GM10248 (cell line): ENCODE results near the gene SLC39A5.

ENCODE experiments used
- CTCF ChIA-PET: fragments of 300-600 bp; sonication (Branson Sonifier 250); formaldehyde crosslinking; extraction: SDS; loops from one replicate; lab custom pipeline; 2021; ENCODE audit warnings: antibody characterized with exemption; lab: Yijun Ruan, JAX
- POLR2A ChIA-PET: fragments of 350-650 bp; sonication (Branson Sonifier 250); formaldehyde crosslinking; extraction: SDS; loops from one replicate; lab custom pipeline; 2020; ENCODE audit warnings: antibody characterized with exemption; lab: Yijun Ruan, JAX
- DNase-seq: peaks from one replicate; pipeline ENCODE4 v3.0.0; 2012; ENCODE audit errors: extremely low spot score
- CTCF ChIP-seq: IDR thresholded peaks from 2 replicates; pipeline ENCODE4 v1.5.1; 2012; ENCODE audit warnings: mild to moderate bottlenecking, low read depth; ENCODE audit errors: extremely low read depth, missing control alignments, control extremely low read depth

The SLC39A5 gene

GRCh38 chr12:56229916-56230431 lies at the start of gene SLC39A5:
TSS of gene SLC39A5 (plus strand) at chr12:56230051. CDS start at chr12:56231275, 1,224 bp downstream.
- no peak for DNase-seq
- TF ChIP-seq CTCF, result no peak
- CTCF ChIA-PET, result interaction anchor here (1.3 kb wide), 1 partner anchor 28 kb away, joined by 3 read pairs; the partner anchor contains the start of gene ANKRD52
- POLR2A ChIA-PET, result interaction anchor here (0.6 to 1.2 kb wide), 2 partner anchors 8 to 16 kb away, joined by 3 read pairs; partner anchors contain the start of gene RNF41

DNA sequence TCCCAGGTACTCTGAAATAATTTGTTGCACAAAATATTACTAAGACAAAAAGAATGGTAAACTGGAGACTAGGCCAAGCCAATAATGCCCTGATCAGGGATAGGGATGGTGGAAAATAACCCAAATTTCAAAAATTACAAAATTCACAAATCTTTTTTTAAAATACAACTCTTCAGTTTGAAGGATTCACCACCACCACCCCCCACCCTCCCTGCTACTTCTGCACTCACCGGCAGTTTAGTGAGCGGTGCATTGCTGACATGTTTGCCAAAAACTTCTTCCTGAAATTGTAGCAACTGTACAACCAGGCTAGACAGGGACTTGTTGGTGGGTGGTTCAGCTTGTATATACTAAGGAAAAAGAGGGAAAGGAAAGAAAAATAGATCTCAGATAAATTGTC lies 42.9 kb upstream of the SLC39A5 start:
- ChIA-PET CTCF (interaction anchor here (0.8 to 9.6 kb wide), 8 partner anchors 10 to 63 kb away, joined by 3 to 243 read pairs (median 49); partner anchors contain the start of genes ESYT1, MYL6, RNF41 and ZC3H10), POLR2A (interaction anchor here (0.6 to 3.0 kb wide), 3 partner anchors 24 to 287 kb away, joined by 3 to 9 read pairs (median 4); no protein-coding TSS in a partner anchor)
- no peak for DNase-seq
- TF ChIP-seq CTCF, result no peak

- ChIA-PET POLR2A (interaction anchor here (1.1 to 3.0 kb wide), 6 partner anchors 25 to 283 kb away, joined by 3 to 16 read pairs (median 6); partner anchors contain the start of genes RAB5B and ZC3H10), CTCF (interaction anchor here (0.8 to 9.6 kb wide), 20 partner anchors 11 to 449 kb away, joined by 3 to 243 read pairs (median 8); partner anchors contain the start of genes ANKRD52, ESYT1, RNF41 and ZC3H10)
- TF ChIP-seq CTCF, result no peak
- no peak for DNase-seq
These were observed 41.6 kb upstream of the SLC39A5 start for GRCh38 chr12:56188131-56188777.

DNA sequence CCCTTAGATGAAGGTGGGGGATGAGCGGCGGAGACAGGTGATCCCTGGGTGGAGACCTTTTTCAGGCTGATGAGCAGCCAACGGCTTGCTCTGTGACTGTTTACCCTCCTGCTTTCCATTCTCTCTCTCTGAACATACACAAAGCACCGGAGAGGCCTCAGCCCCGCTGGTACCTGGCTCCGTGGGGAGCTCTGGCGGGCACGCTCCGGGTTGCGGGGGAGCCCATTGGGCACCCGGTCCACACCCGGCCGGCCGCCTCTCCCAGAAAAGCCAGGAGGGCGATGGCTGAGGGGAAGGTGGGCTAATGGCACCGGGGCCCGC lies 41.1 kb upstream of the SLC39A5 start:
- CTCF ChIA-PET, result interaction anchor here (0.7 to 9.6 kb wide), 42 partner anchors 11 to 449 kb away, joined by 3 to 243 read pairs (median 5); partner anchors contain the start of genes ANKRD52, ESYT1, PA2G4 and PAN2
- POLR2A ChIA-PET, result interaction anchor here (1.0 to 3.0 kb wide), 7 partner anchors 23 to 282 kb away, joined by 3 to 16 read pairs (median 8); partner anchors contain the start of genes ESYT1 and ZC3H10
- TF ChIP-seq CTCF, result no peak
- peak; percentile 29 for DNase-seq

DNA sequence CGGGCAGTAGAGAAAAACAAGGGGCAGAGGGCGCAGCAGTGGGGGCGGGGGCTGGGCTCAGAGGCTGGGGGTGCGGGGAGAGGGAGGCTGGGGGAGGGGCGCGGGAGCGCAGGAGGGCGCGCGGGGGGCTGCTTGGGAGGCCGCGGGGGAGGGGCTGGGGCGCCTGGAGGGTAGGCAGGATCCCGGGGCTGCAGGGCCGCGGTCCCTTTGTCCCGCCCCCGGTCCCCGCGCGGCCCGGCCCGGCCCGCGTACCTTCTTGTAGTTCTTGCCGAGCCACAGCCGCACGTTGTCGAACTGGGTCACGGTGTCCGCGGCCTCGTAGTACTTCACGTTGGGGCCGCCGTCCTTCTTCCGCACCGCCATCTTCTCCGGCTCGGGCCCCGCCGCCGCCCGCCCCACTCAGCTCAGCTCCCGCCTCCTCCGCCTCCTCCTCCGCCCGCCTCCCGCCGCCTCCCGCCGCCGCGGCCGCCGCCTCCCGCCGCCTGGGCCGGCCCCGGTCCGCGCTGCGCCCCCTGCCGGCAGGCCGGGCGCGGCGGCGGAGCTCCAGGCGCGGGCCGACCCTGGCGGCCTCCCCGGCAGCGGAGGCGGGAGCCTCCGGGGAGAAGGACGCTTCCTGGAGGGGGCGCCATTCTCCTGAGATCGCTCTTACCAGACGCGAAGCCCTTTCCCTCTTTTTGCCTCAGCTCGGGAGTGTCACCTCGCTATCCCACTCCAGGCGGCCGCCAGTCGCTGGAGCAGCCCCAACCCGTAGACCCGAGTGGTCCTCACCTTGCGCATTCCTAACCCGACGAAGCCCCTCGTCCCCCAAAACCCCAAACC lies 40.5 kb upstream of the SLC39A5 start, which contains the start of gene SMARCC2:
Gene SMARCC2 (minus strand): TSS at position 385 of the 819 bp plus-strand sequence. CDS start 22 bp downstream, at position 363.
- DNase-seq, result peak; percentile 95
- CTCF ChIA-PET, result interaction anchor here (0.6 to 9.6 kb wide), 77 partner anchors 11 to 450 kb away, joined by 3 to 243 read pairs (median 4); partner anchors contain the start of genes ANKRD52, ESYT1, IL23A and MYL6
- POLR2A ChIA-PET, result interaction anchor here (0.5 to 3.0 kb wide), 12 partner anchors 22 to 287 kb away, joined by 3 to 16 read pairs (median 6); partner anchors contain the start of genes ESYT1, RNF41 and ZC3H10
- TF ChIP-seq CTCF, result peak; percentile 88
